LNCAP (cell line): Measurements from ENCODE around the gene PDZK1IP1.

ENCODE experiments used
- TF ChIP-seq, protein P1 (sequence below): fragments of 450-650 bp; IDR thresholded peaks from 2 replicates; pipeline ENCODE4 v1.5.1; 2017; ENCODE audit warnings: mild to moderate bottlenecking

The PDZK1IP1 gene

GRCh38 chr1:47179988-47180563, 9.8 kb downstream of the PDZK1IP1 start:
- TF ChIP-seq, protein P1, sequence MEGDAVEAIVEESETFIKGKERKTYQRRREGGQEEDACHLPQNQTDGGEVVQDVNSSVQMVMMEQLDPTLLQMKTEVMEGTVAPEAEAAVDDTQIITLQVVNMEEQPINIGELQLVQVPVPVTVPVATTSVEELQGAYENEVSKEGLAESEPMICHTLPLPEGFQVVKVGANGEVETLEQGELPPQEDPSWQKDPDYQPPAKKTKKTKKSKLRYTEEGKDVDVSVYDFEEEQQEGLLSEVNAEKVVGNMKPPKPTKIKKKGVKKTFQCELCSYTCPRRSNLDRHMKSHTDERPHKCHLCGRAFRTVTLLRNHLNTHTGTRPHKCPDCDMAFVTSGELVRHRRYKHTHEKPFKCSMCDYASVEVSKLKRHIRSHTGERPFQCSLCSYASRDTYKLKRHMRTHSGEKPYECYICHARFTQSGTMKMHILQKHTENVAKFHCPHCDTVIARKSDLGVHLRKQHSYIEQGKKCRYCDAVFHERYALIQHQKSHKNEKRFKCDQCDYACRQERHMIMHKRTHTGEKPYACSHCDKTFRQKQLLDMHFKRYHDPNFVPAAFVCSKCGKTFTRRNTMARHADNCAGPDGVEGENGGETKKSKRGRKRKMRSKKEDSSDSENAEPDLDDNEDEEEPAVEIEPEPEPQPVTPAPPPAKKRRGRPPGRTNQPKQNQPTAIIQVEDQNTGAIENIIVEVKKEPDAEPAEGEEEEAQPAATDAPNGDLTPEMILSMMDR: no peak

DNA sequence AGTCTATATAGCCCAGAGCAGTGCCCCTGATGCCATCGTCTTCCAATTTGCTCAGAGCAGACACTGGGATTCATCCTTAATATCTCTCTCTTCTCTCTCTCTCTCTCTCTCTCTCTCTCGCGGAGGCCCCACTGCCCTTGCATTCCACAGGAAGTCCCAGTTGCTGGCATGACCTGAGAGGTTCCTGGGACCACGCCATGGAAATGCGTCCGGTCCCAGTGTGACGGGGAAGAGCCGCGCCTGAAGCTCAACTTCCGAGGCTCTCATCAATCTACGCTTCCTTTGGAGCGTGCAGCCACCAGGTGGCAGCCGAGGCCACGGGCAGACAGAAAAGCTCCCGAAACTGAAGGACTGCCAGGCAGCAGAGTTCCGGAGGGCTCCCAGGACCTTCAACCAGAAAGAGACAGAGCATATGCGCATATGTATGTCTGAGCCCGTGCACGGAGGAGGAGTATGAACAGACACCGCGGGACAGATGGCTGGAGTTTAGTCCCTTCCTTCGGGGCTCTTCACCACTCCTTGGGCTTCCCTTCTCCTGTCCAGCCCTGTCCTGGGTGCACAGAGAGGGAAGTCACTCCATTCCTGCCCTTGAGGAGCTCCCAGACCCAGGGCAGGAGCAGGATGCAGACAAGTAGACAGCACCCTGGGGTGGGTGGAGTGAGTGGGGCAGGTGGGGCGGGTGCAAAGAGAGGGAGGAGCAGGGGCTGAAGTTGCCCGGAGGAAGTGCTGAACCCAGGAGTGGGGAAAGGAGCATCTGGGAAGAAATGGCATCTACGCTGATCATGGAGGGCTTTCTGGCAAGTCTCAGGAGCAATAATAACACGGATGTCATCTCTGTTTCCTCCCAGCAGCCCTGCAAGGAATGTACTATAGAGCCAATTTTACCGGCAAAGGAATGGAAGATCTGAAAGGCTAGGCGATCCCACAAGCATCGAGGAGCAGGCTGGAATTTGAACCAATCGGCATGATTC, 10.5 kb downstream of the PDZK1IP1 start:
- TF ChIP-seq, protein P1: peak; percentile 90

- TF ChIP-seq, protein P1: no peak
Measured at GRCh38 chr1:47178654-47179016, 11.2 kb downstream of the PDZK1IP1 start.

DNA sequence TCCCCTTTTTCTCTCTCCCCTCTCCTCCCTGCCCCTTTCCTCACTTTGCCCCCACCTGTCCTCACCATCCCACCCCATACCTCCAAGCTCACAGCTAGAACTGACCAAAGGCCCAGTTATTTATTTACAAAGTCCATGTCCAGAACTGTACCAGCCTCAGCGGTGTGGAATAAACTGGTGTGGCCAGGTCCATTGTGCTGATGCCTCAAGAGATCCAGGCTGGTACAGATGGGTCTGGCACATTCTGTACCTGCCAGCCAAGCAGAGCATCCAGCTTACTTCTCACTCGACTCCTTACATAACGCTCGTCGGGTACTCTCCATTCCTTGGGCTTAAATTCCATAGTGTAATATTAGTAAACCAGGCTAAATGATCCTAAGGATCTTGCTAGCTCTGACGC, 11.8 kb downstream of the PDZK1IP1 start:
- TF ChIP-seq, protein P1: no peak

GRCh38 chr1:47175227-47175934, 14.5 kb downstream of the PDZK1IP1 start:
- TF ChIP-seq, protein P1: peak; percentile 95

DNA sequence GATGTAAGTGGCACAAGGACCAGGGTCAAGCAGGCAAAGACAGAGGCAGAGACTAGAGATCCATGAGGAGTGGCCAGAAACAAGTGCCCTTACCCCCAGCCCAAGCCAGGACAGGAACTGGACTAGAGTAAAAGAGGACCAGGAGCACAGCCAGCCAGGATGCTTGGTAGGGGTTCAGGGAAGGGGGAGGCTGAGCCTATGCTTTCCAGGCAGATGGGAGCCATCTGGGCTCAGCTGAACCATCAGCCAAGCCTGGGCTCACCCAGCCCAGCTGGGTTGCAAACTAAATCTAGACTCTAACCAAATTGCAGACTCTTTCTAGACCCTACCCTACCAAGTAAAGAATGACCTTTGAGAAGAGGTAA, 15.2 kb downstream of the PDZK1IP1 start:
- TF ChIP-seq, protein P1: no peak

DNA sequence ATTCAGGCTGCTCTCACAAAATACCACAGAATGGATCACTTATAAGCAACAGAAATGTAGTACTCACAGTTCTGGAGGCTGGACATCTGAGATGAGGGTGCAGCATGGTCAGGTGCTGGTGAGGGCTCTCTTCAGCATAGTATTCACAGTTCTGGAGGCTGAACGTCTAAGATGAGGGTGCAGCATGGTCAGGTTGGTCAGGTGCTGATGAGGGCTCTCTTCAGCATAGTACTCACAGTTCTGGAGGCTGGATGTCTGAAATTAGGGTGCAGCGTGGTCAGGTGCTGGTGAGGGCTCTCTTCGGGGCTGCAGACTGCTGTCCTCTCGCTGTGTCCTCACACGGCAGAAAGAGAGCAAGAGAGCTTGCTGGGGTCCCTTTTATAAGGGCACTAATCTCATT, 17.1 kb downstream of the PDZK1IP1 start:
- TF ChIP-seq, protein P1: no peak
